Neuronal stem cell (in vitro differentiated cells): ENCODE data around the gene PSTK.

ENCODE experiments used
- DNase-seq: peaks from one replicate; pipeline ENCODE4 v3.0.0-alpha.2; 2013; ENCODE audit warnings: low spot score
- H2AFZ ChIP-seq: one replicate; pipeline ENCODE4 v1.6.1; 2013; ENCODE audit warnings: mild to moderate bottlenecking, low read length, inconsistent platforms
- H2AK5ac ChIP-seq: 2 replicates; pipeline ENCODE4 v1.6.1; 2013; ENCODE audit warnings: low read depth, mild to moderate bottlenecking, inconsistent platforms, low read length, moderate library complexity, mixed read lengths
- H2BK120ac ChIP-seq: 2 replicates; pipeline ENCODE4 v1.6.1; 2013; ENCODE audit warnings: low read depth, mild to moderate bottlenecking, inconsistent platforms, low read length, moderate library complexity, mixed read lengths
- H2BK12ac ChIP-seq: one replicate; pipeline ENCODE4 v1.6.1; 2013; ENCODE audit warnings: low read length, inconsistent platforms
- H2BK15ac ChIP-seq: 2 replicates; pipeline ENCODE4 v1.6.1; 2013; ENCODE audit warnings: mild to moderate bottlenecking, low read length, inconsistent platforms, mixed read lengths
- H2BK5ac ChIP-seq: one replicate; pipeline ENCODE4 v1.6.1; 2013; ENCODE audit warnings: inconsistent platforms, mild to moderate bottlenecking, low read length, moderate library complexity
- H3K14ac ChIP-seq: one replicate; pipeline ENCODE4 v1.6.1; 2013; ENCODE audit warnings: low read length, inconsistent platforms
- H3K18ac ChIP-seq: 2 replicates; pipeline ENCODE4 v1.6.1; 2013; ENCODE audit warnings: low read length, inconsistent platforms
- H3K23ac ChIP-seq: 2 replicates; pipeline ENCODE4 v1.6.1; 2013; ENCODE audit warnings: low read depth, mild to moderate bottlenecking, mixed read lengths, low read length, inconsistent platforms; ENCODE audit not compliant: poor library complexity
- H3K27ac ChIP-seq: replicated peaks from 3 replicates; pipeline ENCODE4 v1.5.1; 2013; ENCODE audit warnings: low read length, inconsistent platforms
- H3K27me3 ChIP-seq, 3 experiments: 2 replicates each; pipeline ENCODE4 v1.6.1; 2013; ENCODE audit warnings: low read length in 3 of 3, mild to moderate bottlenecking in 2 of 3, inconsistent platforms in 1 of 3, low read depth in 1 of 3, mixed read lengths in 1 of 3, moderate library complexity in 1 of 3; ENCODE audit not compliant: control insufficient read depth in 3 of 3, insufficient read depth in 3 of 3
- H3K36me3 ChIP-seq, 2 donors: replicated peaks in 1 of 2; 2 replicates each; pipeline ENCODE4 v1.6.1; 2013; ENCODE audit warnings: low read length in 2 of 2; ENCODE audit not compliant: control insufficient read depth in 2 of 2, insufficient read depth in 2 of 2
- H3K4ac ChIP-seq: 2 replicates; pipeline ENCODE4 v1.6.1; 2013; ENCODE audit warnings: inconsistent platforms, mild to moderate bottlenecking, low read length, moderate library complexity
- H3K4me1 ChIP-seq, 2 donors: 1 replicate in 1 of 2; 2 replicates in 1 of 2; pipeline ENCODE4 v1.6.1; 2013; ENCODE audit warnings: low read length in 2 of 2, low read depth in 1 of 2; ENCODE audit not compliant: control insufficient read depth in 2 of 2, insufficient read depth in 1 of 2
- H3K4me2 ChIP-seq: one replicate; pipeline ENCODE4 v1.6.1; 2013; ENCODE audit warnings: mild to moderate bottlenecking, low read length, inconsistent platforms; ENCODE audit not compliant: insufficient read depth, poor library complexity, severe bottlenecking
- H3K4me3 ChIP-seq, 2 donors: 2 replicates each; pipeline ENCODE4 v1.5.1; 2013; ENCODE audit warnings: low read length in 2 of 2, mild to moderate bottlenecking in 2 of 2, inconsistent platforms in 1 of 2, moderate library complexity in 1 of 2
- H3K79me1 ChIP-seq: one replicate; pipeline ENCODE4 v1.6.1; 2013; ENCODE audit warnings: low read depth, mild to moderate bottlenecking, inconsistent platforms, low read length, moderate library complexity
- H3K9ac ChIP-seq: one replicate; pipeline ENCODE4 v1.6.1; 2013; ENCODE audit warnings: mild to moderate bottlenecking, low read depth, low read length, inconsistent platforms; ENCODE audit not compliant: poor library complexity
- H3K9me3 ChIP-seq, 2 donors: replicated peaks in 1 of 2; 2 replicates each; pipeline versions ENCODE3 to v1.6.1; 2013; ENCODE audit warnings: low read length in 2 of 2, mild to moderate bottlenecking in 2 of 2, inconsistent platforms in 1 of 2, low read depth in 1 of 2, mixed read lengths in 1 of 2, moderate library complexity in 1 of 2; ENCODE audit not compliant: control insufficient read depth in 2 of 2, insufficient read depth in 1 of 2
- H4K8ac ChIP-seq: one replicate; pipeline ENCODE4 v1.6.1; 2013; ENCODE audit warnings: low read depth, mild to moderate bottlenecking, inconsistent platforms, low read length, moderate library complexity
- H4K91ac ChIP-seq: one replicate; pipeline ENCODE4 v1.6.1; 2013; ENCODE audit warnings: low read length, low read depth, mild to moderate bottlenecking, inconsistent platforms; ENCODE audit not compliant: poor library complexity
- WGBS, 2 donors: extraction: QIAGEN DNeasy Blood & Tissue Kit; methylation state at CpG; one replicate each; pipeline ENCODE4 v1.1.7; 2013; ENCODE audit warnings: missing lambda C conversion rate in 2 of 2, mixed read lengths in 1 of 2; ENCODE audit not compliant: insufficient read length in 2 of 2, insufficient replicate concordance in 1 of 2; ENCODE audit errors: extremely low coverage in 2 of 2; 5-methylcytosine and 5-hydroxymethylcytosine counted together

Gene PSTK

DNA sequence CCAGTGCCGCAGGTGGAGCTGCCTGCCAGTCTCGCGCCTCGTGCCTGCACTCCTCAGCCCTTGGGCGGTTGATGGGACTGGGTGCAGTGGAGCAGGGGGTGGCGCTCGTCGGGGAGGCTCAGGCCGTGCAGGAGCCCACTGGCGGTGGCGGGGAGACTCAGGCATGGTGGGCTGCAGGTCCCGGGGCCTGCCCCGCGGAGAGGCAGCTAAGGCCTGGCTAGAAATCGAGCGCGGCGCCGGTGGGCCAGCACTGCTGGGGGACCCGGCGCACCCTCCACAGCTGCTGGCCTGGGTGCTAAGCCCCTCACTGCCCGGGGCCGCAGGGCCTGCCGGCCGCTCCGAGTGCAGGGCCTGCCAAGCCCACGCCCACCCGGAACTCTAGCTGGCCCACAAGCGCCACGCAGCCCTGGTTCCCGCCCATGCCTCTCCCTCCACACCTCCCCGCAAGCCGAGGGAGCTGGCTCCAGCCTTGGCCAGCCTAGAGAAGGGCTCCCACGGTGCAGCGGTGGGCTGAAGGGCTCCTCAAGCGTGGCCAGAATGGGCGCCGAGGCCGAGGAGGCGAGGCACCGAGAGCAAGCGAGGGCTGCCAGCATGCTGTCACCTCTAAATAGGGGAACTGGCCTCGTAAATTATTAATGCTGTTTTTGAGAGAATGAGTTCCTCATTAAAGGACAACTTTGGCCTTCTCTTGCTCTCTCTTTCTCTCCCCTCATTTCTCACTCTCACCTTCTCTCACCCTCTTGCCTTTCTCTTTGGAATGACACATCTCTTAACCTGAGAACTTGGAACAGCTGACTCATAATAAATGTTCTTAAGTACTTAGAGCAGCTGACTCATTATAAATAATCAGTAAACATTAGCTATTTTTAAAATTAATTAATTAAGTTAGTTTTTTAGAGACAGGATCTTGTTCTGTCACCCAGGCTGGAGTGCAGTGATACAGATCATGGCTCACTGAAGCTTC lies 33.5 kb downstream of the PSTK start:
- H2BK15ac ChIP-seq = no peak overlapping the region
- H3K18ac ChIP-seq = no peak overlapping the region
- H3K4me2 ChIP-seq = no peak overlapping the region
- no peak overlapping the region for H3K4me3 ChIP-seq
- no peak overlapping the region for H3K4ac ChIP-seq
- no peak overlapping the region for H2AK5ac ChIP-seq
- no peak overlapping the region for H3K9ac ChIP-seq
- no peak overlapping the region for H3K14ac ChIP-seq
- no peaks in the 10 kb centered on the region for H3K27me3 ChIP-seq
- no peak overlapping the region for H4K91ac ChIP-seq
- no peak overlapping the region for H4K8ac ChIP-seq
- no CpG with 5 or more reads among the region's 43 CpGs for WGBS, 2 donors
- H3K4me1 ChIP-seq = peaks cover 0 to 1% of the 10 kb centered on the region in 2 donors
- no peaks in the 10 kb centered on the region for H3K9me3 ChIP-seq
- no peaks in the 10 kb centered on the region for H3K36me3 ChIP-seq
- H2AFZ ChIP-seq = no peak overlapping the region
- no peak overlapping the region for H2BK120ac ChIP-seq
- H2BK5ac ChIP-seq = no peak overlapping the region
- H3K79me1 ChIP-seq = no peaks in the 10 kb centered on the region
- no peak for DNase-seq
- H2BK12ac ChIP-seq = no peak overlapping the region
- H3K27ac ChIP-seq = no peak overlapping the region
- no peak overlapping the region for H3K23ac ChIP-seq

DNA sequence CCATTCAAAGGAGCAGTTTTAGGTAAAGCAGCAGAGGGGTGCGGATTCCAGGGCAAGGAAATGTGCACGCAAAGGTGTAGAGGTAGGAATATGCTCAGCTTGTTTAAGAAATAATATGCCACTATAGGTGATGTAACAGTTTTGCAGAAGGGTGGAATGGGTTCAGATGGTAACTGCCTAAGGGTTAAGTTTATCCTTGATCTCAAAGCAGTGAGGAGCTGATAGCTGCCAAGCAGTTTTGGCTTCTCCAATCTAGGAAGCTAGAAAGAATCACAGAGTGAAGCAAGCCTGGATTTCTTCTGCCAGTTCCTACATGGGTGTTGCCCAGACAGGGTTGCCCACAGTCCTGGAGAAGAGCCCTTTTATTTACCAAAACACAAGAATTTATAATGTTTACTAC lies 34.6 kb downstream of the PSTK start:
- DNase-seq = no peak
- H2AK5ac ChIP-seq = no peak overlapping the region
- no peak overlapping the region for H2BK12ac ChIP-seq
- no peak overlapping the region for H3K4me2 ChIP-seq
- no peaks in the 10 kb centered on the region for H3K36me3 ChIP-seq
- H3K4me3 ChIP-seq = no peak overlapping the region
- no peak overlapping the region for H2AFZ ChIP-seq
- no peaks in the 10 kb centered on the region for H3K79me1 ChIP-seq
- H4K8ac ChIP-seq = no peak overlapping the region
- no peak overlapping the region for H3K9ac ChIP-seq
- H3K14ac ChIP-seq = no peak overlapping the region
- H4K91ac ChIP-seq = no peak overlapping the region
- H3K27me3 ChIP-seq = no peaks in the 10 kb centered on the region
- no peak overlapping the region for H2BK15ac ChIP-seq
- H3K9me3 ChIP-seq = no peaks in the 10 kb centered on the region
- H3K27ac ChIP-seq = no peak overlapping the region
- H3K4me1 ChIP-seq = no peaks in the 10 kb centered on the region
- no peak overlapping the region for H3K23ac ChIP-seq
- H3K4ac ChIP-seq = no peak overlapping the region
- H2BK120ac ChIP-seq = no peak overlapping the region
- no CpG with 5 or more reads among the region's 2 CpGs for WGBS, 2 donors
- no peak overlapping the region for H3K18ac ChIP-seq
- H2BK5ac ChIP-seq = no peak overlapping the region

GRCh38 chr10:123016228-123016627 lies 36.0 kb downstream of the PSTK start:
- Histone ChIP-seq H3K4me3 (no peak overlapping the region), H3K14ac (no peak overlapping the region), H2BK12ac (no peak overlapping the region), H3K18ac (no peak overlapping the region), H3K9ac (no peak overlapping the region), H2AFZ (no peak overlapping the region), H3K9me3 (no peaks in the 10 kb centered on the region), H4K91ac (no peak overlapping the region), H3K27me3 (no peaks in the 10 kb centered on the region), H2BK15ac (no peak overlapping the region), H3K4ac (no peak overlapping the region), H3K27ac (no peak overlapping the region), H4K8ac (no peak overlapping the region), H3K4me2 (no peak overlapping the region), H2AK5ac (no peak overlapping the region), H3K36me3 (no peaks in the 10 kb centered on the region), H3K4me1 (no peaks in the 10 kb centered on the region), H2BK120ac (no peak overlapping the region), H3K79me1 (no peaks in the 10 kb centered on the region), H3K23ac (no peak overlapping the region), H2BK5ac (no peak overlapping the region)
- WGBS, 2 donors = no CpG with 5 or more reads among the region's 4 CpGs
- no peak for DNase-seq

GRCh38 chr10:123017421-123018165 lies 37.4 kb downstream of the PSTK start:
- Histone ChIP-seq H3K36me3 (no peaks in the 10 kb centered on the region), H3K4ac (no peak overlapping the region), H4K8ac (no peak overlapping the region), H2BK120ac (no peak overlapping the region), H3K79me1 (no peaks in the 10 kb centered on the region), H2AK5ac (no peak overlapping the region), H3K4me1 (no peaks in the 10 kb centered on the region), H2BK15ac (no peak overlapping the region), H4K91ac (no peak overlapping the region), H3K4me2 (no peak overlapping the region), H3K18ac (no peak overlapping the region), H2BK12ac (no peak overlapping the region), H2BK5ac (no peak overlapping the region), H3K9ac (no peak overlapping the region), H3K4me3 (no peak overlapping the region), H3K27ac (no peak overlapping the region), H2AFZ (no peak overlapping the region), H3K27me3 (no peaks in the 10 kb centered on the region), H3K14ac (no peak overlapping the region), H3K23ac (no peak overlapping the region), H3K9me3 (no peaks in the 10 kb centered on the region)
- DNase-seq = no peak
- no CpG with 5 or more reads among the region's 9 CpGs for WGBS, 2 donors
